B cell (primary cell): Measurements from ENCODE around the gene SEMA7A.

Experiments used
- EZH2 ChIP-seq: IDR thresholded peaks from 2 replicates; pipeline ENCODE4 v1.6.1; 2012; ENCODE audit warnings: borderline replicate concordance, low read depth, mild to moderate bottlenecking, moderate library complexity, low read length; ENCODE audit not compliant: insufficient read depth, poor library complexity, severe bottlenecking
- TF ChIP-seq, protein P1 (sequence below): fragments of 200-600 bp; IDR thresholded peaks from one replicate; pipeline ENCODE4 v1.8.0; 2022; ENCODE audit warnings: antibody characterized with exemption, mild to moderate bottlenecking

DNA sequence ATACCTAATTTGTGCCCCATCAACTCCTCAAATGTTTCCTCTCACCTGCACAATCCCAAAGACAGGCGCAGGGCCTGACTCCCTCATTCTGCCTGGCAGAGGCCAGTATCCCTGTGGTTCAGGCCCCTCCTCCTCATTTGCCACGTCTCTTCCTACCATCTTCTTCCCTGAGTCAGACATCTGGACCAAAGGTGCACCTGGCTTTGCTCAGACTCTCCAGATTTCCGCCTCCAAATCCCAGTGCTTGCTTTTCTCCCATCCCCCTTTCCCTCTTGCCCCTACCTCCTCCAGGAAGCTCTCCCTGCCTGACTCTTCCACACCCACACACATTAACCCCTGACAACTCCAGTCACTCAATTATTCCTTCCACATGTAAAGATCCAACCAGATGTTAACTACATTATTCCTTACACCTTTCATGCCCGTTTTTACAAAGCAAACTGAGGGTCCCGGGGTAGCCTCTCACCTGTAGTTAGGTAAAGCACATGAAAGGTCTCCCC is 19.6 kb downstream of the SEMA7A start:
- TF ChIP-seq EZH2: no peak
- TF ChIP-seq, protein P1, sequence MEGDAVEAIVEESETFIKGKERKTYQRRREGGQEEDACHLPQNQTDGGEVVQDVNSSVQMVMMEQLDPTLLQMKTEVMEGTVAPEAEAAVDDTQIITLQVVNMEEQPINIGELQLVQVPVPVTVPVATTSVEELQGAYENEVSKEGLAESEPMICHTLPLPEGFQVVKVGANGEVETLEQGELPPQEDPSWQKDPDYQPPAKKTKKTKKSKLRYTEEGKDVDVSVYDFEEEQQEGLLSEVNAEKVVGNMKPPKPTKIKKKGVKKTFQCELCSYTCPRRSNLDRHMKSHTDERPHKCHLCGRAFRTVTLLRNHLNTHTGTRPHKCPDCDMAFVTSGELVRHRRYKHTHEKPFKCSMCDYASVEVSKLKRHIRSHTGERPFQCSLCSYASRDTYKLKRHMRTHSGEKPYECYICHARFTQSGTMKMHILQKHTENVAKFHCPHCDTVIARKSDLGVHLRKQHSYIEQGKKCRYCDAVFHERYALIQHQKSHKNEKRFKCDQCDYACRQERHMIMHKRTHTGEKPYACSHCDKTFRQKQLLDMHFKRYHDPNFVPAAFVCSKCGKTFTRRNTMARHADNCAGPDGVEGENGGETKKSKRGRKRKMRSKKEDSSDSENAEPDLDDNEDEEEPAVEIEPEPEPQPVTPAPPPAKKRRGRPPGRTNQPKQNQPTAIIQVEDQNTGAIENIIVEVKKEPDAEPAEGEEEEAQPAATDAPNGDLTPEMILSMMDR: no peak
